Fibroblast of skin of left quadriceps (primary cell): ENCODE measurements around the gene TTYH3.

Source experiments
- DNase-seq, 2 experiments: peaks; one replicate each; pipeline ENCODE4 v3.0.0-alpha.2; 2013; ENCODE audit warnings: low read depth in 2 of 2

The TTYH3 gene

GRCh38 chr7:2649139-2649838 lies 17.5 kb downstream of the TTYH3 start:
- DNase-seq, result no peak

GRCh38 chr7:2649991-2650390 lies 18.2 kb downstream of the TTYH3 start:
- no peak for DNase-seq

- DNase-seq, result no peak
These were observed 18.7 kb downstream of the TTYH3 start for GRCh38 chr7:2650451-2650850.

GRCh38 chr7:2651336-2651735 lies 19.6 kb downstream of the TTYH3 start:
- no peak for DNase-seq

GRCh38 chr7:2651847-2652735 lies 20.3 kb downstream of the TTYH3 start:
- no peak for DNase-seq

GRCh38 chr7:2652736-2653060 lies 20.9 kb downstream of the TTYH3 start:
- no peak for DNase-seq

GRCh38 chr7:2654059-2654458 lies 22.3 kb downstream of the TTYH3 start:
- no peak for DNase-seq

- DNase-seq, result no peak
These were observed 24.3 kb downstream of the TTYH3 start for GRCh38 chr7:2655870-2656614.

GRCh38 chr7:2657208-2657607 lies 25.4 kb downstream of the TTYH3 start:
- DNase-seq, result no peak

- DNase-seq, result no peak
These were observed 26.3 kb downstream of the TTYH3 start for GRCh38 chr7:2657920-2658671.

- DNase-seq, result no peak
These were observed 27.2 kb downstream of the TTYH3 start for GRCh38 chr7:2658941-2659340.

GRCh38 chr7:2659556-2660358 lies 28.0 kb downstream of the TTYH3 start:
- no peak for DNase-seq

- DNase-seq, result no peak
These were observed 28.7 kb downstream of the TTYH3 start for GRCh38 chr7:2660359-2661095.

GRCh38 chr7:2661096-2661449 lies 29.3 kb downstream of the TTYH3 start:
- DNase-seq, result no peak

GRCh38 chr7:2661602-2662272 lies 30.0 kb downstream of the TTYH3 start:
- DNase-seq, result no peak

- no peak for DNase-seq
These were observed 30.7 kb downstream of the TTYH3 start for GRCh38 chr7:2662273-2663120.

GRCh38 chr7:2663121-2663886 lies 31.5 kb downstream of the TTYH3 start:
- no peak for DNase-seq

- no peak for DNase-seq
These were observed 32.2 kb downstream of the TTYH3 start for GRCh38 chr7:2663960-2664359.
